GM23338 (cell line): ENCODE data around the gene FAM81B.

Experiments
- CTCF ChIP-seq, 2 experiments: fragments of 200-600 bp in 1 of 2; sonication (generic) in 1 of 2; conservative IDR thresholded peaks; 2 replicates each; pipeline versions ENCODE4 v1.5.1 to v1.6.1; 2016 to 2017; ENCODE audit warnings: antibody characterized with exemption in 2 of 2, low read depth in 2 of 2, mild to moderate bottlenecking in 2 of 2, moderate library complexity in 1 of 2
- EZH2 ChIP-seq: fragments of 200-600 bp; sonication (generic); IDR thresholded peaks from one replicate; pipeline ENCODE4 v1.8.0; 2017; ENCODE audit warnings: antibody characterized with exemption, mild to moderate bottlenecking, low read depth; ENCODE audit not compliant: unreplicated experiment
- EZH2phosphoT487 ChIP-seq: fragments of 200-600 bp; sonication (generic); IDR thresholded peaks from one replicate; pipeline ENCODE4 v1.8.1; 2018; ENCODE audit warnings: antibody characterized with exemption; ENCODE audit not compliant: unreplicated experiment
- ZNF114 ChIP-seq: fragments of 250-450 bp; sonication (Bioruptor Pico); IDR thresholded peaks from 2 replicates; pipeline ENCODE4 v1.5.0; 2020; ENCODE audit warnings: mild to moderate bottlenecking, moderate library complexity

GRCh38 chr5:95358320-95358719, 32.8 kb upstream of the FAM81B start:
- no peak for TF ChIP-seq CTCF (conservative IDR thresholded peaks at IDR 0.05; ENCODE audit: low read depth in 2 of 2)
- no peak for TF ChIP-seq ZNF114
- TF ChIP-seq EZH2, result no peak
- no peak for TF ChIP-seq EZH2phosphoT487
